SK-N-SH (cell line): ENCODE data around the gene NEU2. TPM values are rescaled to one million over a fixed set of nuclear protein-coding genes. Genes with fewer than 3 reads are reported as not detected.

Experiments
- CTCF ChIA-PET: fragments of 300-600, 350-600 bp; formaldehyde crosslinking; extraction: SDS; loops from one replicate; lab custom pipeline; 2021; lab: Yijun Ruan, JAX
- POLR2A ChIA-PET: fragments of 350-600 bp; sonication (Branson Sonifier 250); formaldehyde crosslinking; extraction: SDS; loops from one replicate; lab custom pipeline; 2020; ENCODE audit warnings: antibody characterized with exemption, inconsistent platforms; lab: Yijun Ruan, JAX
- DNase-seq: peaks from one replicate; pipeline ENCODE4 v3.0.0; 2012
- H2AFZ ChIP-seq: fragments of 200-600 bp; sonication (generic); 2 replicates; pipeline ENCODE4 v1.8.1; 2016; ENCODE audit warnings: antibody characterized with exemption, mild to moderate bottlenecking, low read depth
- H3F3A ChIP-seq: fragments of 200-600 bp; sonication (generic); replicated peaks from 2 replicates; pipeline ENCODE3; 2016; ENCODE audit warnings: antibody characterized with exemption, mild to moderate bottlenecking; ENCODE audit not compliant: insufficient read depth
- H3K27ac ChIP-seq, 2 experiments: fragments of 200-500 bp in 1 of 2; fragments of 200-600 bp in 1 of 2; sonication (Bioruptor generic) in 1 of 2; sonication (generic), shearing (Covaris generic) in 1 of 2; 2 replicates each; pipeline versions ENCODE4 v1.5.1 to v1.6.1; 2014 to 2016; ENCODE audit warnings: low read depth in 2 of 2, inconsistent platforms in 1 of 2, low read length in 1 of 2, mild to moderate bottlenecking in 1 of 2, mixed read lengths in 1 of 2
- H3K27me3 ChIP-seq: fragments of 200-600 bp; sonication (generic), shearing (Covaris generic); 2 replicates; pipeline ENCODE4 v1.6.1; 2016; ENCODE audit warnings: mixed run types; ENCODE audit not compliant: insufficient read depth
- H3K36me3 ChIP-seq, 2 experiments: fragments of 200-500 bp in 1 of 2; fragments of 200-600 bp in 1 of 2; sonication (Bioruptor generic) in 1 of 2; sonication (generic) in 1 of 2; replicated peaks in 1 of 2; 2 replicates each; pipeline versions ENCODE3 to v1.5.1; 2014 to 2016; ENCODE audit warnings: low read length in 1 of 2, mild to moderate bottlenecking in 1 of 2; ENCODE audit not compliant: insufficient read depth in 2 of 2, control insufficient read depth in 1 of 2
- H3K4me1 ChIP-seq, 2 experiments: fragments of 200-500 bp in 1 of 2; fragments of 200-600 bp in 1 of 2; sonication (Bioruptor generic) in 1 of 2; sonication (generic), shearing (Covaris generic) in 1 of 2; 2 replicates each; pipeline versions ENCODE4 v1.5.1 to v1.6.1; 2014 to 2016; ENCODE audit warnings: low read depth in 1 of 2, low read length in 1 of 2, mixed run types in 1 of 2; ENCODE audit not compliant: insufficient read depth in 2 of 2, control insufficient read depth in 1 of 2
- H3K4me2 ChIP-seq: fragments of 200-600 bp; sonication (generic), shearing (Covaris generic); 2 replicates; pipeline ENCODE4 v1.6.1; 2017; ENCODE audit warnings: mixed run types
- H3K4me3 ChIP-seq, 2 experiments: fragments of 200-500 bp in 1 of 2; fragments of 200-600 bp in 1 of 2; sonication (Bioruptor generic) in 1 of 2; sonication (generic), shearing (Covaris generic) in 1 of 2; 2 replicates each; pipeline versions ENCODE4 v1.5.1 to v1.8.1; 2014 to 2016; ENCODE audit warnings: low read depth in 2 of 2, inconsistent platforms in 1 of 2, low read length in 1 of 2, mild to moderate bottlenecking in 1 of 2, mixed read lengths in 1 of 2, moderate library complexity in 1 of 2
- H3K79me2 ChIP-seq: fragments of 200-600 bp; sonication (generic); 2 replicates; pipeline ENCODE4 v1.8.1; 2017; ENCODE audit warnings: mild to moderate bottlenecking; ENCODE audit not compliant: insufficient read depth
- H3K9ac ChIP-seq: fragments of 200-600 bp; sonication (generic); 2 replicates; pipeline ENCODE4 v1.6.1; 2017; ENCODE audit warnings: mixed run types
- H3K9me2 ChIP-seq: fragments of 200-600 bp; sonication (generic); 2 replicates; pipeline ENCODE4 v1.6.1; 2017; ENCODE audit warnings: mixed run types
- H3K9me3 ChIP-seq: fragments of 200-600 bp; sonication (generic); 2 replicates; pipeline ENCODE4 v1.6.1; 2017; ENCODE audit warnings: mixed run types, mild to moderate bottlenecking, moderate library complexity
- H4K20me1 ChIP-seq: fragments of 200-600 bp; sonication (generic); 2 replicates; pipeline ENCODE4 v1.6.1; 2017; ENCODE audit warnings: mild to moderate bottlenecking, mixed run types; ENCODE audit not compliant: insufficient read depth
- EP300 ChIP-seq, 2 experiments: IDR thresholded peaks; 2 replicates each; pipeline versions ENCODE4 v1.4.0 to v1.6.1; 2012; ENCODE audit warnings: borderline replicate concordance in 1 of 2, low read depth in 1 of 2, low read length in 1 of 2
- FOXJ3 ChIP-seq: sonication (generic); formaldehyde crosslinking; IDR thresholded peaks from 2 replicates; pipeline ENCODE4 v1.5.1; 2020; ENCODE audit warnings: mild to moderate bottlenecking, missing genetic modification reagents
- GABPA ChIP-seq: IDR thresholded peaks from 2 replicates; pipeline ENCODE4 v1.4.0; 2012; ENCODE audit warnings: low read depth, mild to moderate bottlenecking
- GATA2 ChIP-seq: sonication (generic); formaldehyde crosslinking; IDR thresholded peaks from 2 replicates; pipeline ENCODE4 v1.5.0; 2020; ENCODE audit warnings: mild to moderate bottlenecking, missing genetic modification reagents
- MEF2A ChIP-seq: IDR thresholded peaks from 2 replicates; pipeline ENCODE4 v1.4.0; 2012; ENCODE audit warnings: low read depth, borderline replicate concordance
- NFIC ChIP-seq: IDR thresholded peaks from 2 replicates; pipeline ENCODE4 v1.4.0; 2012; ENCODE audit warnings: borderline replicate concordance
- RAD21 ChIP-seq: IDR thresholded peaks from 2 replicates; pipeline ENCODE4 v1.6.1; 2012; ENCODE audit warnings: mild to moderate bottlenecking, low read length
- RFX5 ChIP-seq: IDR thresholded peaks from 2 replicates; pipeline ENCODE4 v1.6.1; 2012; ENCODE audit warnings: mild to moderate bottlenecking, improper control_type of control experiment, low read length
- SMC3 ChIP-seq: IDR thresholded peaks from 2 replicates; pipeline ENCODE4 v1.6.1; 2012; ENCODE audit warnings: low read depth, low read length, improper control_type of control experiment
- TAF1 ChIP-seq: IDR thresholded peaks from 2 replicates; pipeline ENCODE4 v1.6.1; 2012; ENCODE audit warnings: low read depth, mild to moderate bottlenecking, low read length, moderate library complexity, borderline replicate concordance
- YY1 ChIP-seq: IDR thresholded peaks from 2 replicates; pipeline ENCODE4 v1.4.0; 2012; ENCODE audit warnings: low read depth, mild to moderate bottlenecking
- WGBS: methylation state at CpG from one replicate; pipeline ENCODE4 v1.1.6; 2017; ENCODE audit warnings: low lambda C conversion rate; 5-methylcytosine and 5-hydroxymethylcytosine counted together
- polyA plus RNA-seq, 3 experiments: library from polyadenylated mRNA; depleted of rRNA; stranded (reverse); fragments of >200 nt; gene quantifications; 2 replicates each; pipeline ENCODE4 v1.2.3, GENCODE V29; 2012
- TF ChIP-seq, protein P1 (sequence below): fragments of 150-350 bp; IDR thresholded peaks from 2 replicates; pipeline ENCODE4 v1.6.1; 2016; ENCODE audit warnings: mild to moderate bottlenecking, low read depth, low read length
- TF ChIP-seq, protein P2 (sequence below): IDR thresholded peaks from 2 replicates; pipeline ENCODE4 v1.4.0; 2012; ENCODE audit warnings: low read depth, borderline replicate concordance
- TF ChIP-seq, protein P3 (sequence below): fragments of 150-350 bp; IDR thresholded peaks from 2 replicates; pipeline ENCODE4 v1.6.1; 2017; ENCODE audit warnings: antibody characterized with exemption, low read length, low read depth, borderline replicate concordance
- TF ChIP-seq, protein P4 (sequence below): fragments of 200-600 bp; sonication (generic); IDR thresholded peaks from 2 replicates; pipeline ENCODE4 v1.6.1; 2017; ENCODE audit warnings: antibody characterized with exemption, mild to moderate bottlenecking, moderate library complexity

Gene NEU2
- polyA plus RNA-seq, 1 of the 3 experiments (the other 2 are of a cell fraction), result not detected

DNA sequence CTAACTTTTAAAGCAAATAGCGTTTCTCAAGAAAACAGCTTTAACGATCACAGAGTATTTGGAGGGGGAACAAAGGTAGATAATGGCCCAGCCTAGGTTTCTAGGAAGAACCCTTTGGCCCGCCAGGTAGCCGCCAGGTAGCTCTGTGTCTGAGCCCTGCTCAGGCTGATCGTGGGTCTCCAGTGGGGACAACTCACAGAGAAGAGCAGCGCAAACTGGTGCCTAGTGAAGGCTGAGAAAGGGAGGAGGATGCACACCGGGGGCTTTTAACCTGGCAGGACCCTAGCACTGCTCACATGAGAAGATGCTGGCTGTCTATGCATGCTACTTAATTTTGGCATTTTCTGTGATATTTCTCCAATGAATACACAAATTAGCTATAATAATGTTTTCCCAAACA, 25.2 kb upstream of the NEU2 start:
- Histone ChIP-seq H3F3A (no peaks in the 10 kb centered on the region), H3K9me3 (no peaks in the 10 kb centered on the region), H3K4me2 (no peak overlapping the region), H3K9me2 (no peaks in the 10 kb centered on the region), H2AFZ (no peak overlapping the region), H3K79me2 (no peaks in the 10 kb centered on the region), H3K36me3 (no peaks in the 10 kb centered on the region), H4K20me1 (no peaks in the 10 kb centered on the region), H3K27me3 (no peaks in the 10 kb centered on the region), H3K27ac (no peak overlapping the region), H3K4me3 (no peak overlapping the region), H3K4me1 (no peaks in the 10 kb centered on the region), H3K9ac (no peak overlapping the region)
- DNase-seq, result no peak
- TF ChIP-seq GATA2 (CRISPR knock-in tag) (no peak), RFX5 (no peak), TAF1 (no peak), SMC3 (no peak), MEF2A (no peak), GABPA (no peak), RAD21 (no peak), FOXJ3 (CRISPR knock-in tag) (no peak), YY1 (no peak), EP300 (IDR thresholded peaks at IDR 0.05; ENCODE audit: borderline replicate concordance in 1 of 2, low read depth in 1 of 2, low read length in 1 of 2) (no peak), NFIC (no peak)
- TF ChIP-seq, protein P1, sequence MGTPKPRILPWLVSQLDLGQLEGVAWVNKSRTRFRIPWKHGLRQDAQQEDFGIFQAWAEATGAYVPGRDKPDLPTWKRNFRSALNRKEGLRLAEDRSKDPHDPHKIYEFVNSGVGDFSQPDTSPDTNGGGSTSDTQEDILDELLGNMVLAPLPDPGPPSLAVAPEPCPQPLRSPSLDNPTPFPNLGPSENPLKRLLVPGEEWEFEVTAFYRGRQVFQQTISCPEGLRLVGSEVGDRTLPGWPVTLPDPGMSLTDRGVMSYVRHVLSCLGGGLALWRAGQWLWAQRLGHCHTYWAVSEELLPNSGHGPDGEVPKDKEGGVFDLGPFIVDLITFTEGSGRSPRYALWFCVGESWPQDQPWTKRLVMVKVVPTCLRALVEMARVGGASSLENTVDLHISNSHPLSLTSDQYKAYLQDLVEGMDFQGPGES, result no peak
- TF ChIP-seq, protein P2, sequence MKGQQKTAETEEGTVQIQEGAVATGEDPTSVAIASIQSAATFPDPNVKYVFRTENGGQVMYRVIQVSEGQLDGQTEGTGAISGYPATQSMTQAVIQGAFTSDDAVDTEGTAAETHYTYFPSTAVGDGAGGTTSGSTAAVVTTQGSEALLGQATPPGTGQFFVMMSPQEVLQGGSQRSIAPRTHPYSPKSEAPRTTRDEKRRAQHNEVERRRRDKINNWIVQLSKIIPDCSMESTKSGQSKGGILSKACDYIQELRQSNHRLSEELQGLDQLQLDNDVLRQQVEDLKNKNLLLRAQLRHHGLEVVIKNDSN, result no peak
- TF ChIP-seq, protein P3, sequence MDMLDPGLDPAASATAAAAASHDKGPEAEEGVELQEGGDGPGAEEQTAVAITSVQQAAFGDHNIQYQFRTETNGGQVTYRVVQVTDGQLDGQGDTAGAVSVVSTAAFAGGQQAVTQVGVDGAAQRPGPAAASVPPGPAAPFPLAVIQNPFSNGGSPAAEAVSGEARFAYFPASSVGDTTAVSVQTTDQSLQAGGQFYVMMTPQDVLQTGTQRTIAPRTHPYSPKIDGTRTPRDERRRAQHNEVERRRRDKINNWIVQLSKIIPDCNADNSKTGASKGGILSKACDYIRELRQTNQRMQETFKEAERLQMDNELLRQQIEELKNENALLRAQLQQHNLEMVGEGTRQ, result no peak
- TF ChIP-seq, protein P4, sequence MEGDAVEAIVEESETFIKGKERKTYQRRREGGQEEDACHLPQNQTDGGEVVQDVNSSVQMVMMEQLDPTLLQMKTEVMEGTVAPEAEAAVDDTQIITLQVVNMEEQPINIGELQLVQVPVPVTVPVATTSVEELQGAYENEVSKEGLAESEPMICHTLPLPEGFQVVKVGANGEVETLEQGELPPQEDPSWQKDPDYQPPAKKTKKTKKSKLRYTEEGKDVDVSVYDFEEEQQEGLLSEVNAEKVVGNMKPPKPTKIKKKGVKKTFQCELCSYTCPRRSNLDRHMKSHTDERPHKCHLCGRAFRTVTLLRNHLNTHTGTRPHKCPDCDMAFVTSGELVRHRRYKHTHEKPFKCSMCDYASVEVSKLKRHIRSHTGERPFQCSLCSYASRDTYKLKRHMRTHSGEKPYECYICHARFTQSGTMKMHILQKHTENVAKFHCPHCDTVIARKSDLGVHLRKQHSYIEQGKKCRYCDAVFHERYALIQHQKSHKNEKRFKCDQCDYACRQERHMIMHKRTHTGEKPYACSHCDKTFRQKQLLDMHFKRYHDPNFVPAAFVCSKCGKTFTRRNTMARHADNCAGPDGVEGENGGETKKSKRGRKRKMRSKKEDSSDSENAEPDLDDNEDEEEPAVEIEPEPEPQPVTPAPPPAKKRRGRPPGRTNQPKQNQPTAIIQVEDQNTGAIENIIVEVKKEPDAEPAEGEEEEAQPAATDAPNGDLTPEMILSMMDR, result no peak
- 64% methylated on average over 7 of the region's 7 CpGs for WGBS
- POLR2A ChIA-PET, result no interaction called here
- CTCF ChIA-PET, result interaction anchor here (0.8 to 1.1 kb wide), 3 partner anchors 17 to 155 kb away, joined by 3 read pairs; no protein-coding TSS in a partner anchor
